A549 (cell line): ENCODE measurements around the gene DDX41. TPM values are rescaled to one million over a fixed set of nuclear protein-coding genes. Genes with fewer than 3 reads are reported as not detected.

ENCODE experiments used
- ATAC-seq, 2 experiments: fragments of 200-7000 bp in 1 of 2; fragments of >200 bp in 1 of 2; cut with Nextera tagmentation in 1 of 2; cut with Tn5 transposase in 1 of 2; 3 replicates each; pipeline versions ENCODE4 v1.8.0 to v1.9.1; 2018 to 2020; ENCODE audit warnings: mild to moderate bottlenecking in 1 of 2, moderate library complexity in 1 of 2
- CTCF ChIA-PET: fragments of 300-600 bp; sonication (Branson Sonifier 250); formaldehyde crosslinking; extraction: SDS; loops from one replicate; lab custom pipeline; 2021; ENCODE audit warnings: antibody characterized with exemption, inconsistent platforms; lab: Yijun Ruan, JAX
- POLR2A ChIA-PET: fragments of 350-600 bp; formaldehyde crosslinking; extraction: SDS; loops from one replicate; lab custom pipeline; 2021; ENCODE audit warnings: antibody characterized with exemption, inconsistent platforms; lab: Yijun Ruan, JAX
- DNase-seq, 2 experiments: peaks; one replicate each; pipeline versions ENCODE4 v3.0.0 to v3.0.0-alpha.2; 2011 to 2016; ENCODE audit warnings: low read depth in 1 of 2, low spot score in 1 of 2
- FAIRE-seq: peaks from 2 replicates; lab custom pipeline; 2011; peaks lifted over from hg19 to GRCh38; lab: Jason Lieb, UNC
- H3K27ac ChIP-seq, 2 experiments: fragments of >200 bp; sonication (Bioruptor Twin); formaldehyde crosslinking; 3 replicates each; pipeline ENCODE4 v1.5.1; 2016 to 2017
- H3K4me1 ChIP-seq: fragments of >200 bp; sonication (Bioruptor Twin); formaldehyde crosslinking; 3 replicates; pipeline ENCODE4 v1.6.1; 2016
- H3K4me2 ChIP-seq: fragments of >200 bp; sonication (Bioruptor Twin); formaldehyde crosslinking; 3 replicates; pipeline ENCODE4 v1.6.1; 2016
- H3K4me3 ChIP-seq: fragments of >200 bp; sonication (Bioruptor Twin); formaldehyde crosslinking; 3 replicates; pipeline ENCODE4 v1.5.1; 2016
- H3K9me3 ChIP-seq: fragments of >200 bp; sonication (Bioruptor Twin); formaldehyde crosslinking; 3 replicates; pipeline ENCODE4 v1.6.1; 2016
- BHLHE40 ChIP-seq: IDR thresholded peaks from 2 replicates; pipeline ENCODE4 v1.6.1; 2012; ENCODE audit warnings: low read depth, low read length, inconsistent platforms
- FOSL2 ChIP-seq, 2 experiments: fragments of 450-650 bp in 1 of 2; fragments of >200 bp in 1 of 2; sonication (Bioruptor Twin) in 1 of 2; formaldehyde crosslinking; IDR thresholded peaks; 2 replicates each; pipeline versions ENCODE4 v1.5.0 to v1.6.1; 2016 to 2020; ENCODE audit warnings: mild to moderate bottlenecking in 1 of 2, moderate library complexity in 1 of 2
- HEYL ChIP-seq: fragments of 250-450 bp; sonication (Bioruptor Pico); IDR thresholded peaks from 2 replicates; pipeline ENCODE4 v1.8.0; 2021; ENCODE audit warnings: mild to moderate bottlenecking, moderate library complexity
- HOXA7 ChIP-seq: fragments of 250-450 bp; sonication (Bioruptor Pico); IDR thresholded peaks from 2 replicates; pipeline ENCODE4 v1.5.0; 2020; ENCODE audit warnings: mild to moderate bottlenecking, moderate library complexity
- HOXB5 ChIP-seq: fragments of 250-450 bp; sonication (Bioruptor Pico); IDR thresholded peaks from 2 replicates; pipeline ENCODE4 v1.5.0; 2020; ENCODE audit warnings: mild to moderate bottlenecking, moderate library complexity
- JUN ChIP-seq, 2 experiments: fragments of >200 bp; sonication (Bioruptor Twin); formaldehyde crosslinking; IDR thresholded peaks; 2 replicates in 1 of 2; 3 replicates in 1 of 2; pipeline ENCODE4 v1.6.1; 2016 to 2017
- MYC ChIP-seq: IDR thresholded peaks from 2 replicates; pipeline ENCODE4 v1.6.1; 2012; ENCODE audit warnings: mild to moderate bottlenecking, inconsistent platforms, low read length, improper control_type of control experiment, borderline replicate concordance
- POLR2A ChIP-seq: IDR thresholded peaks from 2 replicates; pipeline ENCODE4 v1.6.1; 2012; ENCODE audit warnings: mild to moderate bottlenecking, low read length
- RCOR1 ChIP-seq: fragments of 150-350 bp; IDR thresholded peaks from 2 replicates; pipeline ENCODE4 v1.6.1; 2014; ENCODE audit warnings: antibody characterized with exemption, low read length, low read depth
- SREBF2 ChIP-seq: fragments of 450-650 bp; IDR thresholded peaks from 2 replicates; pipeline ENCODE4 v1.6.1; 2014; ENCODE audit warnings: mild to moderate bottlenecking, moderate library complexity
- TFCP2L1 ChIP-seq: fragments of 250-450 bp; sonication (Bioruptor Pico); IDR thresholded peaks from 2 replicates; pipeline ENCODE4 v1.5.0; 2021; ENCODE audit warnings: mild to moderate bottlenecking
- TP53 ChIP-seq: fragments of 250-450 bp; sonication (Bioruptor Pico); IDR thresholded peaks from 2 replicates; pipeline ENCODE4 v1.5.0; 2021; ENCODE audit warnings: mild to moderate bottlenecking, moderate library complexity
- ZC3H11A ChIP-seq: fragments of 450-650 bp; IDR thresholded peaks from 2 replicates; pipeline ENCODE4 v1.6.1; 2014; ENCODE audit warnings: antibody characterized with exemption, mild to moderate bottlenecking
- ZSCAN20 ChIP-seq: fragments of 250-450 bp; sonication (Bioruptor Pico); IDR thresholded peaks from 2 replicates; pipeline ENCODE4 v1.8.0; 2022; ENCODE audit warnings: mild to moderate bottlenecking, moderate library complexity
- WGBS: methylation state at CpG from one replicate; pipeline ENCODE4 v1.1.6; 2017; ENCODE audit errors: missing lambda C conversion rate; 5-methylcytosine and 5-hydroxymethylcytosine counted together
- polyA plus RNA-seq, 4 experiments: library from polyadenylated mRNA; depleted of rRNA in 3 of 4; stranded (reverse); fragments of >200 nt; fragmentation: RNase III in 1 of 4; extraction: RNeasy Plus Mini Kit Qiagen cat#74134 plus additional on column Dnase treatment in 1 of 4; gene quantifications; 2 replicates in 3 of 4; 3 replicates in 1 of 4; pipeline ENCODE4 v1.2.3, GENCODE V29; 2011 to 2017
- TF ChIP-seq, protein P1 (sequence below): fragments of >200 bp; sonication (Bioruptor Twin); formaldehyde crosslinking; IDR thresholded peaks from 3 replicates; pipeline ENCODE4 v1.5.1; 2016
- TF ChIP-seq, protein P2 (sequence below): fragments of 200-600 bp; sonication (generic); IDR thresholded peaks from 2 replicates; pipeline ENCODE4 v1.6.1; 2016; ENCODE audit warnings: antibody characterized with exemption, mild to moderate bottlenecking, moderate library complexity
- TF ChIP-seq, protein P3 (sequence below): fragments of 250-450 bp; sonication (Bioruptor Pico); IDR thresholded peaks from 2 replicates; pipeline ENCODE4 v1.5.0; 2021; ENCODE audit warnings: mild to moderate bottlenecking, moderate library complexity, borderline replicate concordance
- TF ChIP-seq, protein P4 (sequence below): fragments of 150-350 bp; IDR thresholded peaks from 2 replicates; pipeline ENCODE4 v1.6.1; 2014; ENCODE audit warnings: low read depth, mild to moderate bottlenecking, low read length

DDX41 gene
- polyA plus RNA-seq, 2 of the 4 experiments (the other 2 are of a cell fraction): 90.7 to 172 TPM

- DNase-seq: no peak
- no peak for ATAC-seq
- Histone ChIP-seq H3K9me3 (no peaks in the 10 kb centered on the region), H3K4me3 (no peak overlapping the region), H3K27ac (no peak overlapping the region), H3K4me1 (no peaks in the 10 kb centered on the region), H3K4me2 (no peak overlapping the region)
- TF ChIP-seq HOXA7 (CRISPR knock-in tag) (no peak), ZC3H11A (no peak), POLR2A (no peak), ZSCAN20 (CRISPR knock-in tag) (no peak), HOXB5 (CRISPR knock-in tag) (no peak), SREBF2 (no peak), JUN (IDR thresholded peaks at IDR 0.05) (no peak), BHLHE40 (no peak), TFCP2L1 (CRISPR knock-in tag) (no peak), RCOR1 (no peak), MYC (no peak), HEYL (CRISPR knock-in tag) (no peak)
- TF ChIP-seq, protein P1, sequence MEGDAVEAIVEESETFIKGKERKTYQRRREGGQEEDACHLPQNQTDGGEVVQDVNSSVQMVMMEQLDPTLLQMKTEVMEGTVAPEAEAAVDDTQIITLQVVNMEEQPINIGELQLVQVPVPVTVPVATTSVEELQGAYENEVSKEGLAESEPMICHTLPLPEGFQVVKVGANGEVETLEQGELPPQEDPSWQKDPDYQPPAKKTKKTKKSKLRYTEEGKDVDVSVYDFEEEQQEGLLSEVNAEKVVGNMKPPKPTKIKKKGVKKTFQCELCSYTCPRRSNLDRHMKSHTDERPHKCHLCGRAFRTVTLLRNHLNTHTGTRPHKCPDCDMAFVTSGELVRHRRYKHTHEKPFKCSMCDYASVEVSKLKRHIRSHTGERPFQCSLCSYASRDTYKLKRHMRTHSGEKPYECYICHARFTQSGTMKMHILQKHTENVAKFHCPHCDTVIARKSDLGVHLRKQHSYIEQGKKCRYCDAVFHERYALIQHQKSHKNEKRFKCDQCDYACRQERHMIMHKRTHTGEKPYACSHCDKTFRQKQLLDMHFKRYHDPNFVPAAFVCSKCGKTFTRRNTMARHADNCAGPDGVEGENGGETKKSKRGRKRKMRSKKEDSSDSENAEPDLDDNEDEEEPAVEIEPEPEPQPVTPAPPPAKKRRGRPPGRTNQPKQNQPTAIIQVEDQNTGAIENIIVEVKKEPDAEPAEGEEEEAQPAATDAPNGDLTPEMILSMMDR: no peak
- TF ChIP-seq, protein P2, sequence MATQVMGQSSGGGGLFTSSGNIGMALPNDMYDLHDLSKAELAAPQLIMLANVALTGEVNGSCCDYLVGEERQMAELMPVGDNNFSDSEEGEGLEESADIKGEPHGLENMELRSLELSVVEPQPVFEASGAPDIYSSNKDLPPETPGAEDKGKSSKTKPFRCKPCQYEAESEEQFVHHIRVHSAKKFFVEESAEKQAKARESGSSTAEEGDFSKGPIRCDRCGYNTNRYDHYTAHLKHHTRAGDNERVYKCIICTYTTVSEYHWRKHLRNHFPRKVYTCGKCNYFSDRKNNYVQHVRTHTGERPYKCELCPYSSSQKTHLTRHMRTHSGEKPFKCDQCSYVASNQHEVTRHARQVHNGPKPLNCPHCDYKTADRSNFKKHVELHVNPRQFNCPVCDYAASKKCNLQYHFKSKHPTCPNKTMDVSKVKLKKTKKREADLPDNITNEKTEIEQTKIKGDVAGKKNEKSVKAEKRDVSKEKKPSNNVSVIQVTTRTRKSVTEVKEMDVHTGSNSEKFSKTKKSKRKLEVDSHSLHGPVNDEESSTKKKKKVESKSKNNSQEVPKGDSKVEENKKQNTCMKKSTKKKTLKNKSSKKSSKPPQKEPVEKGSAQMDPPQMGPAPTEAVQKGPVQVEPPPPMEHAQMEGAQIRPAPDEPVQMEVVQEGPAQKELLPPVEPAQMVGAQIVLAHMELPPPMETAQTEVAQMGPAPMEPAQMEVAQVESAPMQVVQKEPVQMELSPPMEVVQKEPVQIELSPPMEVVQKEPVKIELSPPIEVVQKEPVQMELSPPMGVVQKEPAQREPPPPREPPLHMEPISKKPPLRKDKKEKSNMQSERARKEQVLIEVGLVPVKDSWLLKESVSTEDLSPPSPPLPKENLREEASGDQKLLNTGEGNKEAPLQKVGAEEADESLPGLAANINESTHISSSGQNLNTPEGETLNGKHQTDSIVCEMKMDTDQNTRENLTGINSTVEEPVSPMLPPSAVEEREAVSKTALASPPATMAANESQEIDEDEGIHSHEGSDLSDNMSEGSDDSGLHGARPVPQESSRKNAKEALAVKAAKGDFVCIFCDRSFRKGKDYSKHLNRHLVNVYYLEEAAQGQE: no peak
- TF ChIP-seq, protein P3, sequence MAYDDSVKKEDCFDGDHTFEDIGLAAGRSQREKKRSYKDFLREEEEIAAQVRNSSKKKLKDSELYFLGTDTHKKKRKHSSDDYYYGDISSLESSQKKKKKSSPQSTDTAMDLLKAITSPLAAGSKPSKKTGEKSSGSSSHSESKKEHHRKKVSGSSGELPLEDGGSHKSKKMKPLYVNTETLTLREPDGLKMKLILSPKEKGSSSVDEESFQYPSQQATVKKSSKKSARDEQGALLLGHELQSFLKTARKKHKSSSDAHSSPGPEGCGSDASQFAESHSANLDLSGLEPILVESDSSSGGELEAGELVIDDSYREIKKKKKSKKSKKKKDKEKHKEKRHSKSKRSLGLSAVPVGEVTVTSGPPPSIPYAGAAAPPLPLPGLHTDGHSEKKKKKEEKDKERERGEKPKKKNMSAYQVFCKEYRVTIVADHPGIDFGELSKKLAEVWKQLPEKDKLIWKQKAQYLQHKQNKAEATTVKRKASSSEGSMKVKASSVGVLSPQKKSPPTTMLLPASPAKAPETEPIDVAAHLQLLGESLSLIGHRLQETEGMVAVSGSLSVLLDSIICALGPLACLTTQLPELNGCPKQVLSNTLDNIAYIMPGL (CRISPR knock-in tag): no peak
- POLR2A ChIA-PET: no interaction called here
- WGBS: 100% methylated on average over 1 of the region's 3 CpGs
- no peak for FAIRE-seq
- CTCF ChIA-PET: interaction anchor here (1.0 to 3.8 kb wide), 3 partner anchors 15 to 29 kb away, joined by 3 to 18 read pairs (median 5); no protein-coding TSS in a partner anchor
These were observed 13.9 kb upstream of the DDX41 start for GRCh38 chr5:177530638-177531037.

DNA sequence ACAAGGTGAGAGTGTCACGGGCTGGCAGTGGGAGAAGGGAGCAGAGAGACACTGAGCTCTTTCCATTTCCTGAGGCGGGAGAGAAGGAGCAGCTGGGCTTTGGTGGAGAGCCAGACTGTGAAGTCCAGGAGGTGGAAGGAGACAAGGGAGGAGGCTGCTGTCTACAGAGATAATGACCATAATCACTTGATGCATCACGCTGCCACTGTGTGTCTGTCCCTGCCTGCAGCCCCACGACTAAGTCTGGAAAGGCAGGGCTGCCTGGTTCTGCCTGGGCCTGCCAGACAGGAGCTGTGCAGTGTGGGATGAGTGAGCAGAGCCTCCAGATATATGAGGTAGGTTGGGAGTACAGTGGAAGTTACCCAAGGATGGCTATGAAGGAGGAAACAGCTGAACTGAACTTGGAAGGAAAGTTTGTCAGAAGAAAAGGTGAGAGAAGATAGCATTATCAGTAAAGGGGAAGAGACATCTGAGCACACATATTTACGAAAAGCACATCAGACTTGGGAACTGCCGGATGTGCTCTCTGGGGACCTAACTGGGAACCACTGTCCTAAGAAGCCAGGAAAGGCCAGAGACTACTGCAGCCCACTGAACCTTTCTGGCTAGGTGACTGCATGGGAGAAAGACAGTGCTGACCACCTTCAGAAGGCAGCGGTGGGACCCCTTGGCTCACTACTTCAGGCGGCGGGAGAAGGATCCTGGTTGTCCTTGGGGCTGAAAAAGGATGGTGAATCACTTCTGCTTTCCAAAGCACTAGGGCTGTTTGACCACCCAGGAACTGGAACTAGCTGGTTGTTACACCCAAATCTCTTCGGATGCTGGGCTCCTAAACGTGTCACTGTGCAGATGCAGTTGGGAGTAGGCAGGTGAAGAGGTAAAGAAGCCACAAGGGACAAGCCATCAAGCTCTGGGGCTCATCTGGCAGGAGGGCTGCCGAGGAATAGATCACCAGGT is 12.8 kb upstream of the DDX41 start:
- POLR2A ChIA-PET: interaction anchor here (1.6 kb wide), 1 partner anchor 12 kb away, joined by 3 read pairs; the partner anchor contains the start of gene DDX41
- Histone ChIP-seq H3K4me3 (no peak overlapping the region), H3K27ac (no peak overlapping the region), H3K4me2 (no peak overlapping the region), H3K9me3 (no peaks in the 10 kb centered on the region), H3K4me1 (no peaks in the 10 kb centered on the region)
- 91% methylated on average over 12 of the region's 12 CpGs for WGBS
- no peak for TF ChIP-seq FOSL2 (IDR thresholded peaks at IDR 0.05)
- no peak for TF ChIP-seq FOSL2 (CRISPR knock-in tag; IDR thresholded peaks at IDR 0.05)
- TF ChIP-seq TP53: no peak
- TF ChIP-seq, protein P4, sequence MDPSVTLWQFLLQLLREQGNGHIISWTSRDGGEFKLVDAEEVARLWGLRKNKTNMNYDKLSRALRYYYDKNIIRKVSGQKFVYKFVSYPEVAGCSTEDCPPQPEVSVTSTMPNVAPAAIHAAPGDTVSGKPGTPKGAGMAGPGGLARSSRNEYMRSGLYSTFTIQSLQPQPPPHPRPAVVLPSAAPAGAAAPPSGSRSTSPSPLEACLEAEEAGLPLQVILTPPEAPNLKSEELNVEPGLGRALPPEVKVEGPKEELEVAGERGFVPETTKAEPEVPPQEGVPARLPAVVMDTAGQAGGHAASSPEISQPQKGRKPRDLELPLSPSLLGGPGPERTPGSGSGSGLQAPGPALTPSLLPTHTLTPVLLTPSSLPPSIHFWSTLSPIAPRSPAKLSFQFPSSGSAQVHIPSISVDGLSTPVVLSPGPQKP: no peak
- TF ChIP-seq, protein P3 (CRISPR knock-in tag): no peak
- TF ChIP-seq HOXB5 (CRISPR knock-in tag): no peak
- FAIRE-seq: no peak
- CTCF ChIA-PET: interaction anchor here (1.0 to 3.8 kb wide), 2 partner anchors 16 to 28 kb away, joined by 5 to 18 read pairs; no protein-coding TSS in a partner anchor
- ATAC-seq: 0 out of 6 replicates have a peak, but pooled peaks of 1 of the 2 experiments have one; percentile 27
- DNase-seq: no peak
